PC-3 (cell line): ENCODE data around the gene FAR2. TPM values are rescaled to one million over a fixed set of nuclear protein-coding genes. Genes with fewer than 3 reads are reported as not detected.
A peak's percentile ranks its signal among the peaks of the same experiment; 100 is the strongest.

Experiments
- ATAC-seq: fragments of 200-7000 bp; cut with Tn5 transposase; 2 replicates; pipeline ENCODE4 v1.9.1; 2020; ENCODE audit warnings: mild to moderate bottlenecking, moderate library complexity
- BruUV-seq: library from RNA; stranded (reverse); fragments of 400-500 nt; replicated peaks from 2 replicates; lab custom pipeline; 2021; lab: Mats Ljungman, UMichigan
- CTCF ChIA-PET: fragments of 300-600 bp; sonication (Branson Sonifier 250); formaldehyde crosslinking; loops from one replicate; lab custom pipeline; 2022; ENCODE audit warnings: antibody characterized with exemption; lab: Charles Lee
- POLR2A ChIA-PET: fragments of 300-600 bp; sonication (Branson Sonifier 250); formaldehyde crosslinking; loops from one replicate; lab custom pipeline; 2022; ENCODE audit warnings: antibody characterized with exemption; ENCODE audit not compliant: unreplicated experiment; lab: Charles Lee
- DNase-seq: peaks from one replicate; pipeline ENCODE4 v3.0.0-alpha.2; 2015
- H2AFZ ChIP-seq: fragments of 300-600 bp; sonication (generic); 2 replicates; pipeline ENCODE4 v1.6.0; 2016; ENCODE audit warnings: antibody characterized with exemption, low read length
- H3F3A ChIP-seq: fragments of 300-600 bp; sonication (generic); one replicate; pipeline ENCODE4 v1.6.0; 2017; ENCODE audit warnings: antibody characterized with exemption, low read length, control low read depth, mild to moderate bottlenecking; ENCODE audit not compliant: unreplicated experiment
- H3K27ac ChIP-seq: fragments of 300-600 bp; sonication (generic); 2 replicates; pipeline ENCODE4 v1.5.1; 2016; ENCODE audit warnings: mild to moderate bottlenecking, low read length
- H3K27me3 ChIP-seq: fragments of 300-600 bp; sonication (generic); 2 replicates; pipeline ENCODE4 v1.6.1; 2016; ENCODE audit warnings: low read length, mixed read lengths
- H3K36me3 ChIP-seq: fragments of 300-600 bp; sonication (generic); 2 replicates; pipeline ENCODE4 v1.6.1; 2016; ENCODE audit warnings: low read depth, mixed run types, low read length, mixed read lengths
- H3K4me1 ChIP-seq: fragments of 300-600 bp; sonication (generic); 2 replicates; pipeline ENCODE4 v1.5.1; 2016; ENCODE audit warnings: low read length; ENCODE audit not compliant: insufficient read depth
- H3K4me2 ChIP-seq: fragments of 300-600 bp; sonication (generic); 2 replicates; pipeline ENCODE4 v1.6.0; 2016; ENCODE audit warnings: low read length
- H3K4me3 ChIP-seq: fragments of 300-600 bp; sonication (generic); 2 replicates; pipeline ENCODE4 v1.5.1; 2016; ENCODE audit warnings: mild to moderate bottlenecking, low read length, mixed read lengths
- H3K79me2 ChIP-seq: fragments of 300-600 bp; sonication (generic); 2 replicates; pipeline ENCODE4 v1.6.1; 2017; ENCODE audit warnings: low read length, mixed read lengths
- H3K9ac ChIP-seq: fragments of 300-600 bp; sonication (generic); 2 replicates; pipeline ENCODE4 v1.6.0; 2016; ENCODE audit warnings: mild to moderate bottlenecking, low read length
- H3K9me2 ChIP-seq: fragments of 300-600 bp; sonication (generic); replicated peaks from 2 replicates; pipeline ENCODE4 v1.6.1; 2016; ENCODE audit warnings: mixed run types, low read length, mixed read lengths
- H3K9me3 ChIP-seq: fragments of 300-600 bp; sonication (generic); 2 replicates; pipeline ENCODE4 v1.6.1; 2016; ENCODE audit warnings: low read length, mixed read lengths
- H4K20me1 ChIP-seq: fragments of 300-600 bp; sonication (generic); 2 replicates; pipeline ENCODE4 v1.6.1; 2016; ENCODE audit warnings: low read length, mixed read lengths
- CTCF ChIP-seq: fragments of 300-600 bp; sonication (generic); conservative IDR thresholded peaks from 2 replicates; pipeline ENCODE4 v1.5.1; 2017; ENCODE audit warnings: antibody characterized with exemption, low read depth, mild to moderate bottlenecking, low read length
- EZH2 ChIP-seq: fragments of 300-600 bp; sonication (generic); IDR thresholded peaks from one replicate; pipeline ENCODE4 v1.6.1; 2017; ENCODE audit warnings: antibody characterized with exemption, mild to moderate bottlenecking, low read length; ENCODE audit not compliant: unreplicated experiment
- EZH2phosphoT487 ChIP-seq: fragments of 300-600 bp; sonication (generic); IDR thresholded peaks from 2 replicates; pipeline ENCODE4 v1.6.1; 2018; ENCODE audit warnings: mild to moderate bottlenecking, antibody characterized with exemption, low read length, borderline replicate concordance
- intact Hi-C: fragments of 100-400 bp; cut with micrococcal nuclease; formaldehyde crosslinking; loops from 2 replicates; pipeline ENCODE4 v1.9.0; 2023
- total RNA-seq: library from RNA; depleted of rRNA; stranded (reverse); fragments of >200 nt; gene quantifications from 2 replicates; pipeline ENCODE4 v1.2.3, GENCODE V29; 2014

FAR2 gene
- total RNA-seq, 1 experiment from 2014 or later, result 10.2 TPM

GRCh38 chr12:29226616-29227015 lies 77.5 kb downstream of the FAR2 start:
- TF ChIP-seq CTCF (no peak), EZH2phosphoT487 (no peak), EZH2 (no peak)
- Histone ChIP-seq H3K9ac (no peak overlapping the region), H3K27ac (no peak overlapping the region), H3K9me3 (no peaks in the 10 kb centered on the region), H3F3A (no peaks in the 10 kb centered on the region), H3K27me3 (no peaks in the 10 kb centered on the region), H3K4me3 (no peak overlapping the region), H3K4me2 (no peak overlapping the region), H3K36me3 (no peaks in the 10 kb centered on the region), H4K20me1 (no peaks in the 10 kb centered on the region), H2AFZ (no peak overlapping the region), H3K9me2 (no peaks in the 10 kb centered on the region; the same call in 1 of the 2 replicates), H3K79me2 (no peaks in the 10 kb centered on the region), H3K4me1 (peaks cover 32% of the 10 kb centered on the region)
- ChIA-PET POLR2A (no interaction called here), CTCF (no interaction called here)
- ATAC-seq (no peak), DNase-seq (peak; percentile 44)
- no TSS peak for BruUV-seq
- intact Hi-C loops, result no loop called here

- no peaks in the 10 kb centered on the region for H3F3A ChIP-seq
Measured at GRCh38 chr12:29228474-29229157, 79.5 kb downstream of the FAR2 start.

More at GRCh38 chr12:29228474-29229157, 79.5 kb downstream of the FAR2 start:
- Histone ChIP-seq H3K27me3 (no peaks in the 10 kb centered on the region), H3K9me3 (no peaks in the 10 kb centered on the region), H3K4me1 (peaks cover 34% of the 10 kb centered on the region), H3K4me2 (no peak overlapping the region), H3K79me2 (no peaks in the 10 kb centered on the region), H2AFZ (no peak overlapping the region), H3K9ac (no peak overlapping the region), H3K27ac (no peak overlapping the region), H4K20me1 (no peaks in the 10 kb centered on the region), H3K4me3 (no peak overlapping the region), H3K36me3 (no peaks in the 10 kb centered on the region), H3K9me2 (no peaks in the 10 kb centered on the region; the same call in 1 of the 2 replicates)
- no peak for DNase-seq
- ATAC-seq, result no peak
- POLR2A ChIA-PET, result no interaction called here
- TF ChIP-seq CTCF, result no peak
- TF ChIP-seq EZH2, result no peak
- TF ChIP-seq EZH2phosphoT487, result no peak
- CTCF ChIA-PET, result no interaction called here
- no TSS peak for BruUV-seq
- intact Hi-C loops, result no loop called here
